WTC11 (cell line): ENCODE results near the gene SP110.

Experiments used
- CREM ChIP-seq: sonication (generic); formaldehyde crosslinking; IDR thresholded peaks from 2 replicates; pipeline ENCODE4 v1.8.1; 2022; ENCODE audit warnings: mild to moderate bottlenecking, missing genetic modification reagents, moderate library complexity
- CTCF ChIP-seq: fragments of 200-600 bp; IDR thresholded peaks from 2 replicates; pipeline ENCODE4 v1.8.0; 2022; ENCODE audit warnings: antibody characterized with exemption
- FOXJ3 ChIP-seq: sonication (generic); formaldehyde crosslinking; IDR thresholded peaks from 2 replicates; pipeline ENCODE4 v1.9.0; 2021; ENCODE audit warnings: missing genetic modification reagents, mild to moderate bottlenecking, borderline replicate concordance
- GABPB1 ChIP-seq: sonication (generic); formaldehyde crosslinking; IDR thresholded peaks from 2 replicates; pipeline ENCODE4 v1.8.1; 2023; ENCODE audit warnings: mild to moderate bottlenecking, missing genetic modification reagents
- HMGXB4 ChIP-seq: sonication (generic); formaldehyde crosslinking; IDR thresholded peaks from 2 replicates; pipeline ENCODE4 v1.8.1; 2023; ENCODE audit warnings: mild to moderate bottlenecking, moderate library complexity, missing genetic modification reagents
- RELA ChIP-seq: sonication (generic); formaldehyde crosslinking; IDR thresholded peaks from 2 replicates; pipeline ENCODE4 v1.8.1; 2022; ENCODE audit warnings: missing genetic modification reagents, mild to moderate bottlenecking, borderline replicate concordance
- SP1 ChIP-seq: sonication (generic); formaldehyde crosslinking; conservative IDR thresholded peaks from 2 replicates; pipeline ENCODE4 v1.8.1; 2022; ENCODE audit warnings: missing genetic modification reagents

- TF ChIP-seq RELA (CRISPR knock-in tag) (no peak), CTCF (no peak), CREM (no peak), HMGXB4 (CRISPR knock-in tag) (no peak), SP1 (CRISPR knock-in tag) (no peak), FOXJ3 (CRISPR knock-in tag) (no peak), GABPB1 (CRISPR knock-in tag) (no peak)
Observed at GRCh38 chr2:230179907-230180306, 39.9 kb downstream of the SP110 start.
